Tibial nerve (tissue), 4 donors: ENCODE data around the gene SF1. TPM values are rescaled to one million over a fixed set of nuclear protein-coding genes. Genes with fewer than 3 reads are reported as not detected.
A peak's percentile ranks its signal among the peaks of the same experiment; 100 is the strongest.

Experiments
- DNase-seq, 2 donors: peaks; one replicate each; pipeline ENCODE4 v3.0.0-alpha.2; 2019; ENCODE audit warnings: low spot score in 2 of 2
- H3K27ac ChIP-seq, 4 donors: fragments of 200-600 bp; sonication (generic) in 3 of 4; one replicate each; pipeline ENCODE4 v1.5.1; 2017 to 2019; ENCODE audit warnings: mild to moderate bottlenecking in 1 of 4
- H3K27me3 ChIP-seq, 2 donors: fragments of 200-600 bp; sonication (generic) in 1 of 2; one replicate each; pipeline versions ENCODE4 v1.5.1 to v1.6.0; 2017 to 2019
- H3K36me3 ChIP-seq, 3 donors: fragments of 200-600 bp; sonication (generic); one replicate each; pipeline ENCODE4 v1.5.1; 2018 to 2019
- H3K4me1 ChIP-seq, 4 donors: fragments of 200-600 bp; sonication (generic) in 3 of 4; one replicate each; pipeline ENCODE4 v1.5.1; 2017 to 2019
- H3K4me3 ChIP-seq, 4 donors: fragments of 200-600 bp; sonication (generic) in 3 of 4; one replicate each; pipeline ENCODE4 v1.5.1; 2017 to 2019; ENCODE audit warnings: mild to moderate bottlenecking in 1 of 4, moderate library complexity in 1 of 4
- H3K9me3 ChIP-seq, 4 donors: fragments of 200-600 bp; sonication (generic) in 3 of 4; one replicate each; pipeline ENCODE4 v1.5.1; 2017 to 2019
- EP300 ChIP-seq, 2 donors: sonication (generic); formaldehyde crosslinking; IDR thresholded peaks; one replicate each; pipeline ENCODE4 v1.6.1; 2017; ENCODE audit warnings: antibody characterized with exemption in 2 of 2, mild to moderate bottlenecking in 1 of 2
- POLR2A ChIP-seq, 2 donors: fragments of 450-650 bp; IDR thresholded peaks; one replicate each; pipeline ENCODE4 v1.6.1; 2017; ENCODE audit warnings: antibody characterized with exemption in 2 of 2, mild to moderate bottlenecking in 2 of 2, moderate library complexity in 2 of 2
- WGBS, 2 donors: methylation state at CpG; one replicate each; pipeline ENCODE4 v1.1.5; 2018; 5-methylcytosine and 5-hydroxymethylcytosine counted together
- total RNA-seq, 4 donors: library from RNA; depleted of rRNA; stranded (reverse); fragments of >200 nt; gene quantifications; one replicate each; pipeline ENCODE4 v1.1.0, GENCODE V29; 2016
- TF ChIP-seq, protein P1 (sequence below), 5 experiments: fragments of 200-600 bp in 3 of 5; fragments of 450-650 bp in 2 of 5; sonication (generic) in 3 of 5; IDR thresholded peaks; one replicate each; pipeline ENCODE4 v1.5.1; 2016 to 2019; ENCODE audit warnings: antibody characterized with exemption in 5 of 5, mild to moderate bottlenecking in 3 of 5, moderate library complexity in 2 of 5

Gene SF1
- total RNA-seq, 4 donors from 2014 or later, result 368 to 416 (median 372) TPM

DNA sequence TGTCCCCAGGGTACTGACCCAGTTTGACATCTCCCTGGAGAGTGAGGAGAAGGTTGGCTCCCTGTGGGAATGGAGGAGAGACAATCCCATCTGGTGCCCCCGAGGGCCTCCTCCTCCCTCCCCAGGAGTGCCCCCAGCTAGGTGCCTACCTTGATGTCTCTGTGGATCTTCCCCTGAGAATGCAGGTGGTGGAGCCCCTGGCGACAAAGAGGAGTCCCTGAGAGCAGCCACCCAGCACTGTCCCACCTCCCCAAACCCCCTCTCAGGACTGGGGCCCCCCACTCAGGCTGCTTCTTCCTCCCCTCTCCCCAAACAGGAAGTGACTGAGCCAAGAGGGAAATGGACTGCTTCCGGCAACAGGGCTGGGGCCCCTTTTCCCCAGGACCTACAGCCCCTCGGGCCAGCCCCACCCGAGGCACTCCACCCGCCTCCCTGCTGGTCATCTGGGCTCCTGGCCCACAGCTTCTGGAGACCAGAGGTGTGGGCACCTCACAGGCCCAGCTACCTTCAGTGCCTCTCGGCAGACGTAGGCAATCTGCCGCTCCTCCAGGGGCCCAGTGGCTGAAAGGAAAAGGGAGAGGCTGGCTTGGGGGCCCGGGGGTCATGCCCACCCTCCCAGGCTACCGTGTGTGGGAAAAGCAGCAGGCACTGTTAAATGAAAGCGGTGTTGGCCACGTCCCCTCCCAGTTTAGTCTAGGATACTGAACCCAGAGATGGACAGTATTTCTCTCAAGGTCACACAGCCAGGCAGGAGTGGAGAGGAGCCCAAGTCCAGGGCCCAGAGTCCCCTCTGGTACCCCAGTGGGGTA, 23.4 kb upstream of the SF1 start:
- no peaks in the 10 kb centered on the region for H3K9me3 ChIP-seq
- H3K27me3 ChIP-seq, result no peaks in the 10 kb centered on the region
- peak overlapping the region in 3 of 4 donors; percentile 83 to 94 (median 93) for H3K27ac ChIP-seq
- DNase-seq, result no peak
- H3K4me1 ChIP-seq, result peaks cover 0 to 30% (median 13%) of the 10 kb centered on the region in 4 donors
- WGBS, 2 donors, result 41 to 58% methylated on average over 10 to 13 of the region's 13 CpGs
- no peak for TF ChIP-seq EP300 (IDR thresholded peaks at IDR 0.05)
- no peak for TF ChIP-seq POLR2A (IDR thresholded peaks at IDR 0.05)
- TF ChIP-seq, protein P1, sequence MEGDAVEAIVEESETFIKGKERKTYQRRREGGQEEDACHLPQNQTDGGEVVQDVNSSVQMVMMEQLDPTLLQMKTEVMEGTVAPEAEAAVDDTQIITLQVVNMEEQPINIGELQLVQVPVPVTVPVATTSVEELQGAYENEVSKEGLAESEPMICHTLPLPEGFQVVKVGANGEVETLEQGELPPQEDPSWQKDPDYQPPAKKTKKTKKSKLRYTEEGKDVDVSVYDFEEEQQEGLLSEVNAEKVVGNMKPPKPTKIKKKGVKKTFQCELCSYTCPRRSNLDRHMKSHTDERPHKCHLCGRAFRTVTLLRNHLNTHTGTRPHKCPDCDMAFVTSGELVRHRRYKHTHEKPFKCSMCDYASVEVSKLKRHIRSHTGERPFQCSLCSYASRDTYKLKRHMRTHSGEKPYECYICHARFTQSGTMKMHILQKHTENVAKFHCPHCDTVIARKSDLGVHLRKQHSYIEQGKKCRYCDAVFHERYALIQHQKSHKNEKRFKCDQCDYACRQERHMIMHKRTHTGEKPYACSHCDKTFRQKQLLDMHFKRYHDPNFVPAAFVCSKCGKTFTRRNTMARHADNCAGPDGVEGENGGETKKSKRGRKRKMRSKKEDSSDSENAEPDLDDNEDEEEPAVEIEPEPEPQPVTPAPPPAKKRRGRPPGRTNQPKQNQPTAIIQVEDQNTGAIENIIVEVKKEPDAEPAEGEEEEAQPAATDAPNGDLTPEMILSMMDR (IDR thresholded peaks at IDR 0.05), result no peak
- peaks cover 0 to 58% (median 0%) of the 10 kb centered on the region in 3 donors for H3K36me3 ChIP-seq
- peak overlapping the region in 2 of 4 donors; percentile 67 to 72 for H3K4me3 ChIP-seq

DNA sequence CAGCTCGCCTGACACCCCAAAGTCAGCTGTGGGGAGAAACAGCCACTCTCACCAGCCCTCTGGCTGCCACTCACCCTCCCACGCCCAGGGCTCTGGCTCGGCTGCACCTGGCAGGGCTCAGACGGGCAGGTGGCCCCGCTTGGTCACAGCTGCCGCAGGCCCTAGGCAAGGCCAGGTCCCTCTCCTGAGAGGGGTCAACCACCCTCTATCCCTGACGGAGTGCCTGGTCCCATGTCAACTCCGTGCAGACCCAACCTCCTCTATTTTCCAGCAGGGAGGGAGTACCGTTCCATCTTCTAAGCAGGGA, 22.8 kb upstream of the SF1 start:
- H3K4me1 ChIP-seq, result peaks cover 0 to 30% (median 13%) of the 10 kb centered on the region in 4 donors
- TF ChIP-seq, protein P1 (IDR thresholded peaks at IDR 0.05), result no peak
- TF ChIP-seq EP300 (IDR thresholded peaks at IDR 0.05) (no peak), POLR2A (IDR thresholded peaks at IDR 0.05) (no peak)
- H3K36me3 ChIP-seq, result peaks cover 0 to 58% (median 6%) of the 10 kb centered on the region in 3 donors
- no peaks in the 10 kb centered on the region for H3K9me3 ChIP-seq
- H3K27me3 ChIP-seq, result no peaks in the 10 kb centered on the region
- no peak overlapping the region for H3K4me3 ChIP-seq
- H3K27ac ChIP-seq, result peak overlapping the region in 3 of 4 donors; percentile 83 to 94 (median 93)
- WGBS, 2 donors, result 62 to 70% methylated on average over 5 to 9 of the region's 9 CpGs
- no peak for DNase-seq

DNA sequence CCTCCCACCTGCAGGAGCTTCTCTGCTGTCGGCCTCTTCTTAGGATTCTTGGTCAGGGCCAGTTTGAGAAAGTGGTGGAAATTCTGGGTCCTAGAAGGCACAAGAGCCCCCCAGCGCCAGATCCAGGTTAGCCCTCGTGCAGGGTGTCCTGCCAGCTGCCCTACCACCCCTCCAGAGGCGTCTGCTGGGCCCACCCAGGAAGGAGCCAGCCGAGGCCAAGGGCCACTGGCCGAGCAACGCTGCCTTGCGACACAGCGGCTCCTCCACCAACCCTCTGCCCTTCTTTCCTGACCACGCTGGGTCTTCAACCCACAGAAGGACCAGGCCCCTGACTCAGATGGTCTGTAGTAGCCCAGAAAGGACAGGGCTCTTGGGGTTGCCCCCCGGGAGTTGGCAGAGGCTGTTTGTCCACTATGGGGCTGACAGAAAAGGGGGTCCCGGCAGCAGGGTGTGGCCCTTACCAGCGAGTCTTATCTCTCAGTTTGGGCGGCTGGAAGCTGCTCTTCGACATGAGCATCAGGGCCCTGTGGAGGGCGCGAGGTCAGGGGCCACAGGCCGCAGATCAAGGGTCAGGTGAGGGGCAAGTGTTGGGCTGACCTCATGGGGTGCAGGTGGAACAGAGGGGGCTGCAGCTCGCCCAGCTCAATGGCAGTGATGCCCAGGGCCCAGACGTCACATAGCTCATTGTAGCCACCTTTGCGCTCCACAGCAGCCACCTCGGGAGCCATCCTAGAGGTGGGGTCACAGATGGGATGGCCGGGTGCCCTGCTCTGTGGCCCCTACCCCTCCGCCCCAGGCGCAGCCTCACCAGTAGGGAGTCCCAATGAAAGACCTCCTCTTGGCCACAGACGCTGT, 22.2 kb upstream of the SF1 start:
- no peak for DNase-seq
- Histone ChIP-seq H3K4me3 (no peak overlapping the region), H3K9me3 (no peaks in the 10 kb centered on the region), H3K27me3 (no peaks in the 10 kb centered on the region), H3K27ac (peak overlapping the region in 3 of 4 donors; percentile 30 to 93 (median 62)), H3K4me1 (peaks cover 0 to 30% (median 13%) of the 10 kb centered on the region in 4 donors), H3K36me3 (peaks cover 0 to 57% (median 10%) of the 10 kb centered on the region in 3 donors)
- 73 to 77% methylated on average over 17 to 25 of the region's 26 CpGs for WGBS, 2 donors
- TF ChIP-seq EP300 (IDR thresholded peaks at IDR 0.05), result no peak
- TF ChIP-seq, protein P1 (IDR thresholded peaks at IDR 0.05), result no peak
- no peak for TF ChIP-seq POLR2A (IDR thresholded peaks at IDR 0.05)

DNA sequence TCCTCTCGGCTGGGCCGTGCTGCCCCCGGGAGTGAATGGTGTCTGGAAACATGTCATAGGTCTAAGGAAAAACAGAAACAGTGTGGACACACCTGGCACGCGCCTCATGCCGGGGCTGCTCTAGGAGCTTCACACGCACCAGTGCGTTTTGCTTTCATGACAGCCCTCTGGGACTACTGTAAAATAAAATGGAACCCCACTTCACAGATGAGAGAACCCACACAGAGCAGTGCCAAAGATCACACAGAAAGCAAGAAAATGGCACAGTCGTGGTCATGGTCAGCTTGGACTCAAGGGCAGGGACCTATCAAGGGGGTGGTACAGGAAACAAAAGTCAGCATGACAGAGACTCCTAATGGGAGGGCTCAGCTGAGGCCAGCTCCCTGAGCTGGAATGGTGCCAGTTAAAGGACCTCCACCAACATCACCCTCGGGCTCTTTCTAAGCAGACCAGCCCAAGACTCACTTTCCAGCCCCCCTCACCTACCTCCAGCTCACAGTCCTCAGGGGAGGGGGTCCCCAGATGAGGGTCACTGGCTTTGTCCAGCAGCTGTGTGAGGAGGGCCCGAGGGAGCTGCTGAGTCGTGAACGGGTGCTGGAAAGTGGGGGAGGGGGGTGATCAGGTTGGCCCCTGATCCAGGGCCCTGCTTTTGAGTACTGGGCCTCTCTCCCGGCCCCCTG, 21.4 kb upstream of the SF1 start:
- Histone ChIP-seq H3K9me3 (no peaks in the 10 kb centered on the region), H3K4me1 (peaks cover 0 to 28% (median 13%) of the 10 kb centered on the region in 4 donors), H3K36me3 (peaks cover 0 to 49% (median 10%) of the 10 kb centered on the region in 3 donors), H3K27ac (peak overlapping the region in 2 of 4 donors; percentile 30 to 62), H3K4me3 (no peak overlapping the region), H3K27me3 (no peaks in the 10 kb centered on the region)
- WGBS, 2 donors, result 55 to 70% methylated on average over 10 to 14 of the region's 14 CpGs
- DNase-seq, result no peak
- no peak for TF ChIP-seq EP300 (IDR thresholded peaks at IDR 0.05)
- TF ChIP-seq, protein P1 (IDR thresholded peaks at IDR 0.05), result no peak
- TF ChIP-seq POLR2A (IDR thresholded peaks at IDR 0.05), result no peak
